ENCODE measurements around the gene TMEM150C.
"Not testable (repeated sequence)": the region's sequence is repeated elsewhere in the genome, so short reads cannot be mapped to it uniquely, and the experiment has no call there.

TMEM150C gene

GRCh38 chr4:82515705-82516104 is 46.1 kb downstream of the TMEM150C start:
- DNase-seq (ENCODE audit: low read depth in 2 of 2) = no peak

- no peak for DNase-seq (ENCODE audit: low read depth in 2 of 2)
Measured at GRCh38 chr4:82513382-82513781, 48.4 kb downstream of the TMEM150C start.

GRCh38 chr4:82510216-82510615 is 51.6 kb downstream of the TMEM150C start:
- no peak for DNase-seq (ENCODE audit: low read depth in 2 of 2)

GRCh38 chr4:82508806-82509428 is 52.9 kb downstream of the TMEM150C start:
- DNase-seq (ENCODE audit: low read depth in 2 of 2) = no peak

GRCh38 chr4:82508011-82508410 is 53.8 kb downstream of the TMEM150C start:
- DNase-seq (ENCODE audit: low read depth in 2 of 2) = no peak

GRCh38 chr4:82501154-82501442 is 60.7 kb downstream of the TMEM150C start:
- DNase-seq (ENCODE audit: low read depth in 2 of 2) = no peak

GRCh38 chr4:82500435-82501153 is 61.2 kb downstream of the TMEM150C start:
- no peak for DNase-seq (ENCODE audit: low read depth in 2 of 2)

- DNase-seq (ENCODE audit: low read depth in 2 of 2) = no peak
Measured at GRCh38 chr4:82499738-82500434, 61.9 kb downstream of the TMEM150C start.

- DNase-seq (ENCODE audit: low read depth in 2 of 2) = no peak
Measured at GRCh38 chr4:82496349-82496748, 65.4 kb downstream of the TMEM150C start.

- DNase-seq (ENCODE audit: low read depth in 2 of 2) = no peak
Measured at GRCh38 chr4:82495666-82496065, 66.1 kb downstream of the TMEM150C start.

GRCh38 chr4:82493721-82494425 is 67.9 kb downstream of the TMEM150C start:
- DNase-seq (ENCODE audit: low read depth in 2 of 2) = no peak

- no peak for DNase-seq (ENCODE audit: low read depth in 2 of 2)
Measured at GRCh38 chr4:82491251-82491960, 70.4 kb downstream of the TMEM150C start.

- DNase-seq (ENCODE audit: low read depth in 2 of 2) = no peak
Measured at GRCh38 chr4:82489987-82490386, 71.8 kb downstream of the TMEM150C start.

GRCh38 chr4:82489076-82489475 is 72.7 kb downstream of the TMEM150C start:
- DNase-seq (ENCODE audit: low read depth in 2 of 2) = no peak

- no peak for DNase-seq (ENCODE audit: low read depth in 2 of 2)
Measured at GRCh38 chr4:82484996-82485783, 76.6 kb downstream of the TMEM150C start.

GRCh38 chr4:82482387-82482786 is 79.4 kb downstream of the TMEM150C start:
- no peak for DNase-seq (ENCODE audit: low read depth in 2 of 2)

GRCh38 chr4:82481506-82481840 is 80.3 kb downstream of the TMEM150C start:
- DNase-seq (ENCODE audit: low read depth in 2 of 2) = no peak

GRCh38 chr4:82480771-82481505 is 80.8 kb downstream of the TMEM150C start:
- DNase-seq (ENCODE audit: low read depth in 2 of 2) = no peak

- no peak for DNase-seq (ENCODE audit: low read depth in 2 of 2)
Measured at GRCh38 chr4:82479562-82479961, 82.2 kb downstream of the TMEM150C start.

GRCh38 chr4:82477469-82477868 is 84.3 kb downstream of the TMEM150C start:
- DNase-seq (ENCODE audit: low read depth in 2 of 2) = not testable (repeated sequence)
